ENCODE results near the gene GSTA2.
"Not testable (repeated sequence)": the region's sequence is repeated elsewhere in the genome, so short reads cannot be mapped to it uniquely, and the experiment has no call there.

DNA sequence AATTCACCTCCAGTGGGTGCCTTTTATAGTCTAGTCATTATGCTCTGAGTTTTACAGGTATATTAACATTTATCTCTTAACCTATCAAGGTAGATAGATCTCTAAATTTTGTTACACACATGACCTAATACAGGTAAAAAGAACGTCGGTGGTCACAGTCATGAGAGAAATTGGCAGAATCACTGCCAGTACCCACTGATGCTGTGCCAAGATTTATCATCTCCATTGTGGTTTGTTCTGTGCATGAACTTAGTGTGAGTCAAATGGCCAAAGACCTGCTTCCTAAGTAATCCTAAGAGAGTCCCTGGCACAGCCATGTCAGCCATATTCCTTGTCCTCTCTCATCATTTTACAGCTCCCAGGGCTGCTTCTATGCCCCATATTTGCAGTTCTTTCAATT is 31.1 kb upstream of the GSTA2 start:
- TF ChIP-seq POLR2A (IDR thresholded peaks at IDR 0.05) = not testable (repeated sequence)
- TF ChIP-seq, protein P1, sequence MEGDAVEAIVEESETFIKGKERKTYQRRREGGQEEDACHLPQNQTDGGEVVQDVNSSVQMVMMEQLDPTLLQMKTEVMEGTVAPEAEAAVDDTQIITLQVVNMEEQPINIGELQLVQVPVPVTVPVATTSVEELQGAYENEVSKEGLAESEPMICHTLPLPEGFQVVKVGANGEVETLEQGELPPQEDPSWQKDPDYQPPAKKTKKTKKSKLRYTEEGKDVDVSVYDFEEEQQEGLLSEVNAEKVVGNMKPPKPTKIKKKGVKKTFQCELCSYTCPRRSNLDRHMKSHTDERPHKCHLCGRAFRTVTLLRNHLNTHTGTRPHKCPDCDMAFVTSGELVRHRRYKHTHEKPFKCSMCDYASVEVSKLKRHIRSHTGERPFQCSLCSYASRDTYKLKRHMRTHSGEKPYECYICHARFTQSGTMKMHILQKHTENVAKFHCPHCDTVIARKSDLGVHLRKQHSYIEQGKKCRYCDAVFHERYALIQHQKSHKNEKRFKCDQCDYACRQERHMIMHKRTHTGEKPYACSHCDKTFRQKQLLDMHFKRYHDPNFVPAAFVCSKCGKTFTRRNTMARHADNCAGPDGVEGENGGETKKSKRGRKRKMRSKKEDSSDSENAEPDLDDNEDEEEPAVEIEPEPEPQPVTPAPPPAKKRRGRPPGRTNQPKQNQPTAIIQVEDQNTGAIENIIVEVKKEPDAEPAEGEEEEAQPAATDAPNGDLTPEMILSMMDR (IDR thresholded peaks at IDR 0.05) = not testable (repeated sequence)

Measured in thyroid gland (tissue), 4 donors.